H1 (cell line): ENCODE results near the gene MXD3. TPM values are rescaled to one million over a fixed set of nuclear protein-coding genes. Genes with fewer than 3 reads are reported as not detected.

Source experiments
- CTCF ChIA-PET: fragments of 300-600 bp; sonication (Branson Sonifier 250); formaldehyde crosslinking; loops from one replicate; lab custom pipeline; 2021; ENCODE audit not compliant: partially characterized antibody; lab: Charles Lee
- POLR2A ChIA-PET: fragments of 300-600 bp; sonication (Branson Sonifier 250); formaldehyde crosslinking; loops from one replicate; lab custom pipeline; 2021; ENCODE audit warnings: inconsistent platforms; ENCODE audit not compliant: partially characterized antibody; lab: Charles Lee
- DNase-seq, 2 experiments: peaks; one replicate each; pipeline versions ENCODE4 v3.0.0 to v3.0.0-alpha.2; 2010 to 2022; ENCODE audit warnings: low spot score in 2 of 2, low read depth in 1 of 2, mixed read lengths in 1 of 2
- FAIRE-seq: peaks from 2 replicates; lab custom pipeline; 2011; peaks lifted over from hg19 to GRCh38; lab: Jason Lieb, UNC
- H2AFZ ChIP-seq: 2 replicates; pipeline ENCODE4 v1.8.1; 2012; ENCODE audit warnings: low read length, inconsistent platforms
- H2AK5ac ChIP-seq: 2 replicates; pipeline ENCODE4 v1.6.1; 2013; ENCODE audit warnings: low read depth, low read length
- H2BK120ac ChIP-seq: replicated peaks from 2 replicates; pipeline ENCODE3; 2013; ENCODE audit warnings: low read depth, low read length, inconsistent platforms
- H2BK12ac ChIP-seq: 2 replicates; pipeline ENCODE4 v1.6.1; 2013; ENCODE audit warnings: low read depth, low read length
- H2BK15ac ChIP-seq: 2 replicates; pipeline ENCODE4 v1.6.1; 2013; ENCODE audit warnings: low read length
- H2BK20ac ChIP-seq: 2 replicates; pipeline ENCODE4 v1.6.1; 2013; ENCODE audit warnings: low read length
- H2BK5ac ChIP-seq: 2 replicates; pipeline ENCODE4 v1.6.1; 2013; ENCODE audit warnings: low read depth, low read length
- H3K14ac ChIP-seq: 2 replicates; pipeline ENCODE4 v1.6.1; 2013; ENCODE audit warnings: inconsistent platforms; ENCODE audit not compliant: insufficient read length
- H3K18ac ChIP-seq: 2 replicates; pipeline ENCODE4 v1.6.1; 2013; ENCODE audit warnings: low read length; ENCODE audit errors: extremely low read depth
- H3K23ac ChIP-seq: 2 replicates; pipeline ENCODE4 v1.6.1; 2013; ENCODE audit warnings: inconsistent platforms; ENCODE audit not compliant: insufficient read length
- H3K23me2 ChIP-seq: 2 replicates; pipeline ENCODE4 v1.6.1; 2013; ENCODE audit warnings: low read depth, low read length
- H3K27ac ChIP-seq: 2 replicates; pipeline ENCODE4 v1.6.1; 2011; ENCODE audit warnings: low read depth, low read length, inconsistent platforms
- H3K27me3 ChIP-seq, 4 experiments: replicated peaks in 1 of 4; 1 replicate in 1 of 4; 2 replicates in 3 of 4; pipeline versions ENCODE4 v1.6.1 to v1.8.1; 2011 to 2013; ENCODE audit warnings: low read length in 3 of 4, mild to moderate bottlenecking in 3 of 4, inconsistent platforms in 2 of 4, mixed read lengths in 2 of 4, moderate library complexity in 1 of 4; ENCODE audit not compliant: control insufficient read depth in 3 of 4, insufficient read depth in 3 of 4; ENCODE audit errors: extremely low read depth in 1 of 4
- H3K36me3 ChIP-seq, 4 experiments: 2 replicates each; pipeline versions ENCODE4 v1.6.1 to v1.8.1; 2011 to 2013; ENCODE audit warnings: mild to moderate bottlenecking in 4 of 4, low read length in 3 of 4, moderate library complexity in 2 of 4, control low read depth in 1 of 4, inconsistent platforms in 1 of 4; ENCODE audit not compliant: insufficient read depth in 4 of 4, control insufficient read depth in 2 of 4
- H3K4ac ChIP-seq: replicated peaks from 2 replicates; pipeline ENCODE3; 2013; ENCODE audit warnings: low read length, low read depth, mixed read lengths, inconsistent platforms; ENCODE audit not compliant: insufficient read length
- H3K4me1 ChIP-seq, 4 experiments: replicated peaks in 1 of 4; 1 replicate in 1 of 4; 2 replicates in 3 of 4; pipeline versions ENCODE4 v1.6.1 to v1.8.1; 2011 to 2013; ENCODE audit warnings: low read length in 3 of 4, inconsistent platforms in 2 of 4, mixed read lengths in 1 of 4; ENCODE audit not compliant: insufficient read depth in 4 of 4, control insufficient read depth in 3 of 4
- H3K4me2 ChIP-seq, 2 experiments: 2 replicates each; pipeline versions ENCODE4 v1.6.1 to v1.8.1; 2011 to 2013; ENCODE audit warnings: low read depth in 2 of 2, low read length in 2 of 2, control low read depth in 1 of 2, inconsistent platforms in 1 of 2, mild to moderate bottlenecking in 1 of 2; ENCODE audit not compliant: insufficient read depth in 1 of 2
- H3K4me3 ChIP-seq, 4 experiments: fragments of 200-600, 300-600 bp in 1 of 4; sonication (generic), shearing (Covaris generic), sonication (Bioruptor Twin) in 1 of 4; 2 replicates each; pipeline versions ENCODE4 v1.5.1 to v1.8.1; 2011 to 2016; ENCODE audit warnings: low read length in 4 of 4, low read depth in 3 of 4, control low read depth in 2 of 4, inconsistent platforms in 2 of 4, mild to moderate bottlenecking in 2 of 4, mixed read lengths in 1 of 4, moderate library complexity in 1 of 4; ENCODE audit not compliant: insufficient read depth in 2 of 4; ENCODE audit errors: extremely low read depth in 1 of 4
- H3K56ac ChIP-seq: replicated peaks from 2 replicates; pipeline ENCODE3; 2013; ENCODE audit warnings: low read depth, mild to moderate bottlenecking, mixed read lengths, low read length, inconsistent platforms; ENCODE audit not compliant: insufficient read length
- H3K79me1 ChIP-seq: 2 replicates; pipeline ENCODE4 v1.6.1; 2013; ENCODE audit warnings: low read depth, low read length, control low read depth
- H3K79me2 ChIP-seq, 2 experiments: 2 replicates each; pipeline versions ENCODE4 v1.6.1 to v1.8.1; 2012 to 2013; ENCODE audit warnings: low read length in 2 of 2, mild to moderate bottlenecking in 2 of 2, inconsistent platforms in 1 of 2; ENCODE audit not compliant: insufficient read depth in 2 of 2, control insufficient read depth in 1 of 2
- H3K9ac ChIP-seq, 4 experiments: replicated peaks in 1 of 4; 1 replicate in 1 of 4; 2 replicates in 3 of 4; pipeline versions ENCODE4 v1.6.1 to v1.8.1; 2011 to 2013; ENCODE audit warnings: low read depth in 3 of 4, low read length in 3 of 4, control low read depth in 2 of 4, mild to moderate bottlenecking in 2 of 4, moderate library complexity in 2 of 4, inconsistent platforms in 1 of 4; ENCODE audit errors: extremely low read depth in 1 of 4
- H3K9me3 ChIP-seq, 2 experiments: 2 replicates each; pipeline versions ENCODE4 v1.6.1 to v1.8.1; 2012 to 2013; ENCODE audit warnings: mild to moderate bottlenecking in 2 of 2, moderate library complexity in 2 of 2, control low read depth in 1 of 2, inconsistent platforms in 1 of 2, low read depth in 1 of 2, low read length in 1 of 2, mixed read lengths in 1 of 2; ENCODE audit not compliant: insufficient read depth in 2 of 2
- H4K20me1 ChIP-seq, 2 experiments: replicated peaks in 1 of 2; 2 replicates each; pipeline versions ENCODE3 to v1.8.1; 2011 to 2013; ENCODE audit warnings: inconsistent platforms in 2 of 2, low read length in 2 of 2, mild to moderate bottlenecking in 1 of 2; ENCODE audit not compliant: insufficient read depth in 2 of 2, control insufficient read depth in 1 of 2
- H4K5ac ChIP-seq: 2 replicates; pipeline ENCODE4 v1.6.1; 2013; ENCODE audit warnings: low read length, low read depth, mixed read lengths, inconsistent platforms; ENCODE audit not compliant: insufficient read length
- H4K8ac ChIP-seq: 2 replicates; pipeline ENCODE4 v1.8.0; 2013; ENCODE audit warnings: mild to moderate bottlenecking, moderate library complexity, low read length, inconsistent platforms; ENCODE audit not compliant: insufficient read depth; ENCODE audit errors: extremely low read depth
- H4K91ac ChIP-seq: replicated peaks from 2 replicates; pipeline ENCODE3; 2013; ENCODE audit warnings: low read length, mixed read lengths, inconsistent platforms; ENCODE audit not compliant: insufficient read length
- SUZ12 ChIP-seq: fragments of 200-600 bp; sonication (generic); IDR thresholded peaks from 2 replicates; pipeline ENCODE4 v1.6.1; 2012; ENCODE audit warnings: mild to moderate bottlenecking, inconsistent platforms, low read length, moderate library complexity, mixed read lengths
- TAF1 ChIP-seq: IDR thresholded peaks from 2 replicates; pipeline ENCODE4 v1.6.1; 2011; ENCODE audit warnings: mild to moderate bottlenecking, low read depth, low read length
- TCF12 ChIP-seq: IDR thresholded peaks from 2 replicates; pipeline ENCODE4 v1.6.1; 2011; ENCODE audit warnings: low read depth, mild to moderate bottlenecking, low read length
- WGBS, 2 experiments: shearing (Covaris generic) in 1 of 2; methylation state at CpG; one replicate each; pipeline versions ENCODE4 v1.1.6 to v1.1.7; 2013 to 2015; ENCODE audit warnings: low lambda C conversion rate in 2 of 2, mixed read lengths in 2 of 2, inconsistent platforms in 1 of 2, low coverage in 1 of 2, missing lambda C conversion rate in 1 of 2; ENCODE audit not compliant: insufficient replicate concordance in 2 of 2, insufficient coverage in 1 of 2, insufficient read length in 1 of 2; ENCODE audit errors: extremely low coverage in 1 of 2, missing lambda C conversion rate in 1 of 2; 5-methylcytosine and 5-hydroxymethylcytosine counted together
- long read RNA-seq, 2 experiments: library from RNA in 1 of 2; library from capped mRNA in 1 of 2; stranded (forward); transcript quantifications; one replicate each; pipeline ENCODE4 v2.0.0, GENCODE V29; 2021; ENCODE audit warnings: inconsistent platforms in 1 of 2
- polyA minus RNA-seq, 3 experiments: library from RNA; depleted of rRNA, polyadenylated mRNA; stranded (reverse); fragments of >200 nt; gene quantifications; 1 replicate in 2 of 3; 2 replicates in 1 of 3; pipeline ENCODE4 v1.2.3, GENCODE V29; 2011
- polyA plus RNA-seq, 7 experiments: library from polyadenylated mRNA; depleted of rRNA in 3 of 7; stranded (reverse) in 5 of 7; unstranded in 2 of 7; fragments of >200 nt in 5 of 7; fragments of 200-250 nt in 2 of 7; gene quantifications; 1 replicate in 5 of 7; 2 replicates in 1 of 7; 4 replicates in 1 of 7; pipeline versions ENCODE4 v1.2.1 to v1.2.3, GENCODE V29; 2011 to 2013; ENCODE audit warnings: missing spikeins in 2 of 7, mixed read lengths in 2 of 7
- total RNA-seq: library from RNA; stranded (reverse); fragmentation: NEBNext Ultra II Directional; extraction: Animal tissue kit (Norgen Biotek cat#: 25700); gene quantifications from 2 replicates; pipeline ENCODE4 v1.2.1, GENCODE V29; 2021
- TF ChIP-seq, protein P1 (sequence below): IDR thresholded peaks from 2 replicates; pipeline ENCODE4 v1.6.1; 2012; ENCODE audit warnings: low read length, inconsistent platforms

MXD3 gene, protein sequence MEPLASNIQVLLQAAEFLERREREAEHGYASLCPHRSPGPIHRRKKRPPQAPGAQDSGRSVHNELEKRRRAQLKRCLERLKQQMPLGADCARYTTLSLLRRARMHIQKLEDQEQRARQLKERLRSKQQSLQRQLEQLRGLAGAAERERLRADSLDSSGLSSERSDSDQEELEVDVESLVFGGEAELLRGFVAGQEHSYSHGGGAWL
- total RNA-seq (7.7 and 10.3 TPM in 2 replicates), polyA plus RNA-seq (2011; rRNA removed) (6.5 and 10.3 TPM in 2 replicates), polyA minus RNA-seq (2011; rRNA and poly(A)+ RNA removed) (0.78 and 1.5 TPM in 2 replicates)
- polyA plus RNA-seq (2011; cell fraction: cytosol; rRNA removed) = 10.7 TPM
- polyA plus RNA-seq (2011; cell fraction: nucleus; rRNA removed) = 27.9 TPM
- 3.9 to 8.1 TPM (median 7.3 TPM) in 4 replicates for polyA plus RNA-seq (2012, experiment 1 of 2)
- 5.9 TPM for polyA plus RNA-seq (2012, experiment 2 of 2)
- 5.5 TPM for polyA plus RNA-seq (2013, experiment 1 of 2)
- polyA plus RNA-seq (2013, experiment 2 of 2) = 4.8 TPM
- 4.9 TPM for polyA minus RNA-seq (2011; cell fraction: cytosol; rRNA and poly(A)+ RNA removed)
- 7.6 TPM for polyA minus RNA-seq (2011; cell fraction: nucleus; rRNA and poly(A)+ RNA removed)
- long read RNA-seq, experiment 1, partial matches to known transcripts = 1 of 4 reads
- long read RNA-seq, experiment 1, other reads (novel, unspliced or antisense) = 3 of 4 reads
- long read RNA-seq, experiment 2, partial matches to known transcripts = 5 of 5 reads
- long read RNA-seq, experiment 2, other reads (novel, unspliced or antisense) = 0 of 5 reads

DNA sequence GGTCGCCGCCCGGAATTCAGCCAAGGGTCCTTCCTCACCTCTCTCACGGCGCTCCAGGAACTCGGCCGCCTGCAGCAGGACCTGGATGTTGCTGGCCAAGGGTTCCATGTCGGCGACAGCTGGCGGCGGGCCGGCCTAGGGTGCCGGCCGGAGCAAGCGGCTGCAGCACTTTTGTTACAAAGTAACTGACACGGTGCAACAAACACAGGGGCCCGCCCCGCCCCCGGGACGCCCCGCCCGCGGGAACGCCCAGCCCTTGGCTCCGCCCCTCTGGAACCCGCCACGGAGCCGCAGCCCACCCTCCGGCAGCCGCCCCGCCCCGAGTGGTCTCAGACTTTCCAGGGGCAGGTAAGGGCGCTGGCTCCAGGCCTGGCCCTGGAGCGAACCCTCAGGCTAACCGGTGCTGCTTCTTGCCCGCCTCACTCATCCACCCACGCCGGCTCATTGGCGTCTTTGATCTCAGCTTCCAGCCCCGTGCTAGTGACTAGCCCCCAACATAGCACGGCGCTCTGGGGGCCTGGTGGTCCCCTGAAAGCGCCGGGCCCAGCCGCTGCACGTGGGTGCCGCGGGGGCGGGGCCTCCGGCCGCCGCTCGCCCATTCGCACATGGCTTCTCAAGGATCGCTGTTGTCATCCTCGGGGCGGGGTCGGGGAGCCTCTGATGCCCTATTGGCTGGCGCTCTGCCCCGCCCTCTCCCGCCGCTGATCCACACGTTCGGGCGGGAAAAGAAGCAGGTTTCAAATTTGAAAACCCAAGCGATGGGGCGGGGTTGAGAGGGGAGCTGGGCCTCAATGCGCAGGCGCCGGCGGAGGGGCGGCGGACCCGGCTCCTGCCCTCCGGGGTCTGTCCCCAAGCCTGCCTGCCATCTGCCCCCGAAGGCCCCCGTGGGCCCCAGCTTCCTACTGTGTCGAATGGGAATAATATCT, at the start of gene MXD3:
TSS of gene MXD3 (minus strand) at position 176 of the 926 bp plus-strand sequence. CDS start at position 108, 68 bp downstream.
- peak within 1 kb of the TSS; percentile 97 to 99 for H3K4me2 ChIP-seq
- H3K27me3 ChIP-seq = no peaks in the 10 kb centered on the region
- peak within 1 kb of the TSS; percentile 52 to 75 (median 67) for H3K4me3 ChIP-seq
- no peaks in the 10 kb centered on the region for H3K9me3 ChIP-seq
- DNase-seq = peak; percentile 95 to 98
- H3K4me1 ChIP-seq = peaks cover 0 to 19% (median 14%) of the 10 kb centered on the region in 4 experiments; a peak in 6 of 7 replicates
- CTCF ChIA-PET = interaction anchor here (0.6 to 16.6 kb wide), 11 partner anchors 12 to 199 kb away, joined by 3 to 251 read pairs (median 4); no protein-coding TSS in a partner anchor
- peak within 1 kb of the TSS; percentile 54 to 84 (median 72) for H3K9ac ChIP-seq
- H2BK15ac ChIP-seq = peak within 1 kb of the TSS; percentile 24; the same call in 1 of the 2 replicates
- H2AK5ac ChIP-seq = no peak within 1 kb of the TSS
- POLR2A ChIA-PET = interaction anchor here (0.6 to 6.0 kb wide), 24 partner anchors 10 to 199 kb away, joined by 3 to 26 read pairs (median 4); partner anchors contain the start of genes LMAN2, NSD1, PRELID1 and PRR7
- no peak within 1 kb of the TSS for H2BK20ac ChIP-seq
- peak within 1 kb of the TSS; percentile 1 for H3K56ac ChIP-seq
- peak within 1 kb of the TSS; percentile 98 for H4K91ac ChIP-seq
- H3K4ac ChIP-seq = no peak within 1 kb of the TSS
- H3K23me2 ChIP-seq = peaks cover 11% of the 10 kb centered on the region
- no peaks in the 10 kb centered on the region for H3K79me2 ChIP-seq
- peak within 1 kb of the TSS; percentile 75 for H4K5ac ChIP-seq
- WGBS, 2 experiments = 1% methylated on average over 39 of the region's 78 CpGs; no CpG with 5 or more reads in 1 of the 2 experiments
- H2BK120ac ChIP-seq = no peak within 1 kb of the TSS
- no peak for FAIRE-seq
- no peaks in the 10 kb centered on the region for H3K79me1 ChIP-seq
- H3K23ac ChIP-seq = no peak within 1 kb of the TSS
- peak within 1 kb of the TSS; percentile 89 for H3K27ac ChIP-seq
- H2BK12ac ChIP-seq = peak within 1 kb of the TSS; percentile 60; the same call in 1 of the 2 replicates
- peak within 1 kb of the TSS; percentile 96 for H4K8ac ChIP-seq
- 0 out of 2 replicates have a peak within 1 kb of the TSS, but pooled peaks have one; percentile 11 for H2AFZ ChIP-seq
- H4K20me1 ChIP-seq = peaks cover 0 to 8% of the 10 kb centered on the region in 2 experiments
- peak within 1 kb of the TSS; percentile 97 for H3K18ac ChIP-seq
- H3K14ac ChIP-seq = no peak within 1 kb of the TSS
- peak within 1 kb of the TSS; percentile 96; the same call in 1 of the 2 replicates for H2BK5ac ChIP-seq
- peaks cover 0 to under 1% (median under 1%) of the 10 kb centered on the region in 4 experiments; a peak in 5 of 8 replicates for H3K36me3 ChIP-seq
- TF ChIP-seq TAF1 (peak; percentile 11; the same call in 1 of the 2 replicates), SUZ12 (no peak), TCF12 (no peak)
- TF ChIP-seq, protein P1, sequence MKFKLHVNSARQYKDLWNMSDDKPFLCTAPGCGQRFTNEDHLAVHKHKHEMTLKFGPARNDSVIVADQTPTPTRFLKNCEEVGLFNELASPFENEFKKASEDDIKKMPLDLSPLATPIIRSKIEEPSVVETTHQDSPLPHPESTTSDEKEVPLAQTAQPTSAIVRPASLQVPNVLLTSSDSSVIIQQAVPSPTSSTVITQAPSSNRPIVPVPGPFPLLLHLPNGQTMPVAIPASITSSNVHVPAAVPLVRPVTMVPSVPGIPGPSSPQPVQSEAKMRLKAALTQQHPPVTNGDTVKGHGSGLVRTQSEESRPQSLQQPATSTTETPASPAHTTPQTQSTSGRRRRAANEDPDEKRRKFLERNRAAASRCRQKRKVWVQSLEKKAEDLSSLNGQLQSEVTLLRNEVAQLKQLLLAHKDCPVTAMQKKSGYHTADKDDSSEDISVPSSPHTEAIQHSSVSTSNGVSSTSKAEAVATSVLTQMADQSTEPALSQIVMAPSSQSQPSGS = no peak; the same call in 1 of the 2 replicates
